ENCODE measurements around the gene RGS11.

RGS11 gene

DNA sequence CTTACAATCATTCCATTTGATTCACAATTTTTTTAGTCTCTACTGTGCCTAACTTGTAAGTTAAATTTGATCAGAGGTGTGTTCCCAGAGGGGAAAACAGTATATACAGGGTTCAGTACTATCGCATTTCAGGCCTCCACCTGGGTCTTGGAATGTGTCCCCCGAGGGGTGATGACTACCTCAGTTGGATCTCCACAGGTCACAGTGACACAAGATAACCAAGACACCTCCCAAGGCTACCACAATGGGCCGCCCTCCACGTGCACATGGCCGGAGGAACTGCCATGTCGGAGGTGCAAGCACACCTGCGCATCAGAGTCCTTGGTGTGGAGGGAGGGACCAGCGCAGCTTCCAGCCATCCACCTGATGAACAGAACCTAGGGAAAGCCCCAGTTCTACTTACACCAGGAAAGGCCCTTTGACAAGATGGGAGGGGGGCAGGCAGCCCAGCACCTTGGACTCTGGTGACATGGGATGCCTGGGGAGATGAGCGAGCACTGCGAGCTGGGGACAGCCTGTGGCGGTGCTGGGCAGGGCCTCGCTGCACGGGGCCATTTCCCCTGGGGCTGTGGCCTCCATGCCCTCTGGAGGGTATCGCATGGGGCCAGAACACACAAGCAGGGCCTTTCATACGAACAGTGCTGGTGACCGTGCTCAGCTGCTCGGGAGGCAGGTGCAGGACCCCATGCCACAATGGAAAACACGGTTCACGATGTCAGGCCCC, 41.2 kb upstream of the RGS11 start:
- no peak overlapping the region for H3K4me3 ChIP-seq
- DNase-seq (ENCODE audit: low read depth, low spot score) = no peak
- H3K9me3 ChIP-seq (ENCODE audit: low read depth, low read length) = no peaks in the 10 kb centered on the region
- no peak overlapping the region for H3K27ac ChIP-seq
- H3K36me3 ChIP-seq (ENCODE audit: insufficient read depth, low read length) = no peaks in the 10 kb centered on the region; the same call in 1 of the 2 replicates
- H3K9ac ChIP-seq (ENCODE audit: insufficient read length) = no peak overlapping the region
- no peak for TF ChIP-seq FOXP2 (optimal IDR thresholded peaks at IDR 0.05; ENCODE audit: control extremely low read depth, extremely low read length, insufficient read depth)
- no peak for TF ChIP-seq POLR2AphosphoS5 (IDR thresholded peaks at IDR 0.05; ENCODE audit: borderline replicate concordance, low read depth, low read length)
- no peak for TF ChIP-seq EZH2 (IDR thresholded peaks at IDR 0.05)

DNA sequence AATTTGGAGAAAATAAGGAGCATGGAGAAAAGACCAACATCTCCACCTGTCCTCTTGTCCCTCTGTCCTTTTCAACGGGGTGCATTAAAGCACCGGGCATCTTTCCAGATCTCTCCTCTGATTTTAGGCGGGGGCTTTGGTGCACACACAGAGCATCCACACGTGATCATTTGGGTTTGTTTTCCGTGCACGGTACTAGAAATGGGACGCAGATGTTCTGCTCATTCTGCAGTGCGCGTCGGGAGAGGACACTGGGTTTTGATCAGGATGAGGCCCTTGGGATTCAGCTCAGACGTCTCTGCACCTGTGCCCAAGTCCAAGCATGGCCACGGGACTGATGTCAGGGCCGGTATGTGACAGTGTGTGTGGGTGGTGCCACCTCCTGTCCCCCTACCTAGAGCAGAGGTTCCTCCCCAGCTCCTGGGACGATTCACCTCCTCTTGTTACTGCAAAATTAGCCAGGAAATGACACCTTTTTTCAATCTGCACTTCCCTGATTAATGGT, 39.1 kb upstream of the RGS11 start:
- H3K27ac ChIP-seq = no peak overlapping the region
- no peak overlapping the region for H3K4me3 ChIP-seq
- DNase-seq (ENCODE audit: low read depth, low spot score) = no peak
- H3K9ac ChIP-seq (ENCODE audit: insufficient read length) = no peak overlapping the region
- no peaks in the 10 kb centered on the region; the same call in 1 of the 2 replicates for H3K36me3 ChIP-seq (ENCODE audit: insufficient read depth, low read length)
- TF ChIP-seq EZH2 (IDR thresholded peaks at IDR 0.05) = no peak
- H3K9me3 ChIP-seq (ENCODE audit: low read depth, low read length) = no peaks in the 10 kb centered on the region

DNA sequence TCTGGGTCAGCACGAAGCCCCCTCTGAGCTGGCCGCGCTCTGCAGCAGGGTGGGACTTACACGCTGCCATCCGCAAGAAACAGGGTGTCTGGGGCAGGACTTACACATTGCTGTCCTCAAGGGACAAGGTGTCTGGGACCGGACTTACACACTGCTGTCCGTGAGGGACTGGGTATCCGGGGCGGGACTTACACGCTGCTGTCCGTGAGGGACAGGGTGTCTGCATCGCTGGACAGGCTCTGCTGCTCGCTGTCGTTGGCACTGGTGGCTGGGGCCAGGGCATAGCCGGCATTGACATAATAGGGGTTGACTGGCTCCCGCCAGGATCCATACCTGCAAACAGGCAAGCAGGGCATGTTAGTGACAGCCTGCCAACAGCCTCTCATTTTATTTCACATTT, 38.6 kb upstream of the RGS11 start:
- Histone ChIP-seq H3K36me3 (ENCODE audit: insufficient read depth, low read length) (no peaks in the 10 kb centered on the region; the same call in 1 of the 2 replicates), H3K9ac (ENCODE audit: insufficient read length) (no peak overlapping the region), H3K9me3 (ENCODE audit: low read depth, low read length) (no peaks in the 10 kb centered on the region), H3K4me3 (no peak overlapping the region), H3K27ac (no peak overlapping the region)
- no peak for TF ChIP-seq FOXP2 (optimal IDR thresholded peaks at IDR 0.05; ENCODE audit: control extremely low read depth, extremely low read length, insufficient read depth)
- no peak for TF ChIP-seq EZH2 (IDR thresholded peaks at IDR 0.05)
- TF ChIP-seq POLR2AphosphoS5 (IDR thresholded peaks at IDR 0.05; ENCODE audit: borderline replicate concordance, low read depth, low read length) = no peak
- no peak for DNase-seq (ENCODE audit: low read depth, low spot score)

DNA sequence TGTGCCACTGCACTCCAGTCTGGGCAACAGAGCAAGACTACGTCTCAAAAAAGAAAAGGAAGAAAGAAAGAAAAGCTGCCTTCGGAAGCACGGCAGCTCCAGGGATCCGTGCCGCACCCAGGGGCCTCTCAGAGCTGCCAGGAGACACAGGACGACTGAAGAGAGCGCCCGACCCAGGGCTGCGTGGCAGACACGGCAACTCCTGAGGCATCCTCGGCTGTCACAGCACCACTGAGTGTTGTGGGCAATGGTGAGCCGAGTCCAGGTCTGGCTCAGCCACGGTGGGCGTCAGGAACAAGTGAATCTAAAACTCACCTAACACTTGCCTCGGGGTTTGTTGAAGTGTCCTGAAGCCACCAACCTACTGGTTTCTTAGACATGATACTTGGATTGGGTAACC, 36.0 kb upstream of the RGS11 start:
- Histone ChIP-seq H3K9me3 (ENCODE audit: low read depth, low read length) (no peaks in the 10 kb centered on the region), H3K27ac (no peak overlapping the region), H3K4me3 (no peak overlapping the region), H3K9ac (ENCODE audit: insufficient read length) (no peak overlapping the region), H3K36me3 (ENCODE audit: insufficient read depth, low read length) (peaks cover 2% of the 10 kb centered on the region; the same call in 1 of the 2 replicates)
- TF ChIP-seq POLR2AphosphoS5 (IDR thresholded peaks at IDR 0.05; ENCODE audit: borderline replicate concordance, low read depth, low read length) (no peak), EZH2 (IDR thresholded peaks at IDR 0.05) (no peak), FOXP2 (optimal IDR thresholded peaks at IDR 0.05; ENCODE audit: control extremely low read depth, extremely low read length, insufficient read depth) (no peak)
- no peak for DNase-seq (ENCODE audit: low read depth, low spot score)

DNA sequence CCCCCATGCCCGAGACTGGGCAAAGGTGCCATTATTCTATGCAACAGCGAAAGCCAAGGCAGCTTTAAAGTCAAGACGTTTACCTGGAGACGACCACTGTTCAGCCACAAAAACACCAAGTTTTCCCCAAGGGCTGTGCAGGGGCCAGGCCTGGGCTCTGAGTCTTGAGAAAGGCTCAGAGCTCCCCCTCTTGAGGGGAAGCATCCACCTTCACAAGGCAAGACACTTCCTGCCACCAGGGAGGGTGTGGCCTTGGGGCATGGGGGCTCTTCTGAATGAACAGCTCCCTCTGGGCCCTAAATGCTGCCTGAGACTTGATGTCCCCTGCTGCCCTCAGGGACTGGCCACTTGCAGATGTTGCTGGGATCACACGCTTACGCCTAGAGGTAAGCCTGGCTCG, 33.7 kb upstream of the RGS11 start:
- Histone ChIP-seq H3K36me3 (ENCODE audit: insufficient read depth, low read length) (peaks cover 2% of the 10 kb centered on the region; the same call in 1 of the 2 replicates), H3K27ac (no peak overlapping the region), H3K9ac (ENCODE audit: insufficient read length) (no peak overlapping the region), H3K9me3 (ENCODE audit: low read depth, low read length) (no peaks in the 10 kb centered on the region), H3K4me3 (no peak overlapping the region)
- TF ChIP-seq POLR2AphosphoS5 (IDR thresholded peaks at IDR 0.05; ENCODE audit: borderline replicate concordance, low read depth, low read length) (no peak), FOXP2 (optimal IDR thresholded peaks at IDR 0.05; ENCODE audit: control extremely low read depth, extremely low read length, insufficient read depth) (no peak), EZH2 (IDR thresholded peaks at IDR 0.05) (no peak)
- no peak for DNase-seq (ENCODE audit: low read depth, low spot score)

DNA sequence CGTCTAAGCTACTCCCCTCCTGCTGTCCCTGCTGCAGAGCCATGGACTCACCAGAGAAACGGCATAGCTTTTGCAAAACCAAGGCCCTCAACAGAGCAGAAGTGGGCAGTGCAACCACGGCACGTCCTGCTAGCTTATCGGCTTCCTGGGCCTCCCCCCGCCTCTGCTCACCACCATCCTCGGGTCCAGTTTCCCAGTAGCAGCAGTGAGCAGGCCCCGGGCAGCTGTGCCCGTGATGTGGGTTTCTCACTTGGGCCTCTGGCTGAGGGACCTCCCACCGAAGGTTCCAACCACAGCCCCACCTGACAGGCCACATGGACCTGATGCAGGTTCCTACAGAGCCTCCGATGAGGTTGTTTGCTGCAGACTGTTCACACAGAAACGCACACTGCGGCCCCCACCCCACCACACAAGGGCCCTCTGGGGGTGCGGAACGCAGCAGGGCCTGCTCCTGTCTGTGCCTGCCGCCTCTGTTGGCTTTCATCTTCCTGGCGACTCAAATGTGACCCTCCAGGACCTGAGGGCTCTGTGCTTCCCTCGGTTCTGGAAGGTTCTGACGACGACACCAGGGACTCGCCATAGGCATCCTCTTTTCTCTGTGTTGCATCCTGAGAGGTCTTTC, 32.1 kb upstream of the RGS11 start:
- Histone ChIP-seq H3K4me3 (no peak overlapping the region), H3K9ac (ENCODE audit: insufficient read length) (no peak overlapping the region), H3K36me3 (ENCODE audit: insufficient read depth, low read length) (peaks cover 2% of the 10 kb centered on the region; the same call in 1 of the 2 replicates), H3K27ac (no peak overlapping the region), H3K9me3 (ENCODE audit: low read depth, low read length) (no peaks in the 10 kb centered on the region)
- TF ChIP-seq FOXP2 (optimal IDR thresholded peaks at IDR 0.05; ENCODE audit: control extremely low read depth, extremely low read length, insufficient read depth) (no peak), EZH2 (IDR thresholded peaks at IDR 0.05) (no peak), POLR2AphosphoS5 (IDR thresholded peaks at IDR 0.05; ENCODE audit: borderline replicate concordance, low read depth, low read length) (no peak)
- no peak for DNase-seq (ENCODE audit: low read depth, low spot score)

DNA sequence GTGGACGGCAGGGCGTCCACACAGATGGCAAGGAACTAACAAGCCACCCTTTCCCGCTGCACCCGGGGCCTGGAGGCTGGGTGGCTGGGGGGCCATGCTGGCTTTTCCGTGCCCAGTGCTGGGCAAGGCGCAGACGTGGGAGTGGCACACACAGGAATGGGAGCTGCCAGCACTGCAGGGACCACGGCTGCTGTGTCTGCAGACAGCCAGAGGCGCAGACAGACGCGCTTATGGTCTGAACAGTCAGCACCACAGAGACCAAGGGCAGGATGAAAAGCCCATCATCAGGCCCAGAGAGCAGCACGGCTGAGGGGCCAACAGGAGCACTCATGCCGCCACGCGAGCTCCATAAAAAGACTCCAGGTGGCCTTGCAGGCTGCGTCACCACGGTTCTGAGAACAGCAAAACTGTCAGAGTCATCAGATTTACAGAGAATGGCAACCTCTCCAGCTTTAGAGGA, 31.2 kb upstream of the RGS11 start:
- no peak for DNase-seq (ENCODE audit: low read depth, low spot score)
- peaks cover 2% of the 10 kb centered on the region; the same call in 1 of the 2 replicates for H3K36me3 ChIP-seq (ENCODE audit: insufficient read depth, low read length)
- TF ChIP-seq POLR2AphosphoS5 (IDR thresholded peaks at IDR 0.05; ENCODE audit: borderline replicate concordance, low read depth, low read length) = no peak
- no peak for TF ChIP-seq EZH2 (IDR thresholded peaks at IDR 0.05)
- no peak for TF ChIP-seq FOXP2 (optimal IDR thresholded peaks at IDR 0.05; ENCODE audit: control extremely low read depth, extremely low read length, insufficient read depth)
- H3K9ac ChIP-seq (ENCODE audit: insufficient read length) = no peak overlapping the region
- H3K9me3 ChIP-seq (ENCODE audit: low read depth, low read length) = no peaks in the 10 kb centered on the region
- no peak overlapping the region for H3K4me3 ChIP-seq
- H3K27ac ChIP-seq = peak overlapping the region; percentile 46; the same call in 1 of the 2 replicates

DNA sequence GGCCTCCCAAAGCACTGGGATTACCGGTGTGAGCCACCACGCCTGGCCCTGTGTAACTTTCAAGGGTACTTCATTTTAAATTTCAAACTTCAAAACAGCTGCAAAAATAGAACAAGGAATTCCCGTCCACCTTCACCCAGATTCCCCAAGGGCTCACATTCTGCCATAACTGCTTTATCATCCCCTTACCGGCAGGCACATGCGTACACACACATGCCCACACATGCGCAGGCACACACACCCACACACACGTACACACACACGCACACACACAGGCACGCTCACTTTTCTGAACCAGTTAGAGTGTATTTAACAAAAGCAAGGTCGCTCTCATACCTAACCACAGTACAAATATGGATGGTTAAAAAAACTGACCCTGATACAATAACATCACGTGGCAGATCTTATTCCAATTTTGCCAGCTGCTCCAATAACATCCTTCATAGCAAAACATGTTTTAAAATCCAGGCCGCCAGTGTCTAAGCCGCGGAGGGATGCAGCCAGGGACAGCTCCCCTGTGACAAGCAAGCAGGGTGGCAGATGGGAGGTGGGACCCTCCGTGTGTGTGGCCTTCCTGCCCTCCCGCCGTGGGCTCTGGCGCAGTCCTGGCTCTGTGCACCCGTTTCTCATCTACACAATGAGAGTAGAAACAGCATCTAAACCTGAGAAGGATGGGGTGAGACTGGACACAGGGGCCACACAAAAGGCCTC, 30.3 kb upstream of the RGS11 start:
- DNase-seq (ENCODE audit: low read depth, low spot score) = no peak

More for the DNA sequence above, 30.3 kb upstream of the RGS11 start:
- Histone ChIP-seq H3K9ac (ENCODE audit: insufficient read length) (no peak overlapping the region), H3K4me3 (no peak overlapping the region), H3K36me3 (ENCODE audit: insufficient read depth, low read length) (0 out of 2 replicates have a peak, but pooled peaks cover 2% of the 10 kb centered on the region), H3K9me3 (ENCODE audit: low read depth, low read length) (no peaks in the 10 kb centered on the region), H3K27ac (no peak overlapping the region)
- TF ChIP-seq POLR2AphosphoS5 (IDR thresholded peaks at IDR 0.05; ENCODE audit: borderline replicate concordance, low read depth, low read length) (no peak), FOXP2 (optimal IDR thresholded peaks at IDR 0.05; ENCODE audit: control extremely low read depth, extremely low read length, insufficient read depth) (no peak), EZH2 (IDR thresholded peaks at IDR 0.05) (no peak)
